GM19193 (cell line): Measurements from ENCODE around the gene KIF19.

Experiments
- POLR2A ChIP-seq: IDR thresholded peaks from 4 replicates; pipeline ENCODE4 v1.6.1; 2011; ENCODE audit not compliant: insufficient read depth, insufficient read length; ENCODE audit errors: extremely low read depth

The KIF19 gene

GRCh38 chr17:74325743-74326379 is at the start of gene KIF19:
Gene KIF19, plus strand, starts transcription at chr17:74326226. Its CDS starts 124 bp downstream, at chr17:74326350.
- TF ChIP-seq POLR2A: no peak

DNA sequence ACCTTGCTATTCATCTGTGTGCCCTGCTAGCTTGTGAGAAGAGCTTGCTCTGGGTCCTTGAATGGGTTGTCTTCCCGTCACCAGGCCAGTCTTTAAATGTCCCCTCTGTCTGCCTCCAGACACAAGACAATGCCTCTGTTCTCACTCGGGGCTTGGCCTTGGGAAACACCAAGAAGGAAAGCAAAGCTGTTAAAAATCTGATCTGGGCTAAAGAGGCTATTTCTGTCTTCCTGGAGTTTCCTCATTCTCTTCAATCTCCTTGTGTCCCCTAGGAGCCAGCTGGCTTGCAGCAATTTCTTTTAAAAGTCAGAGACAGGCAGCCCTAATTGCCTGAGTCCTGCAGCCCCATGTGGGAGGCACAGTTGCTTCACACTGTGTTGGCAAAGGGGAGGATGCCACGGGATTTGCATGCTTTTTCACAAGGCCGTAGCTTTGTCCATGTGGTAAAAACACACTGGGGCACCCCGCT is 49.5 kb upstream of the KIF19 start:
- no peak for TF ChIP-seq POLR2A

DNA sequence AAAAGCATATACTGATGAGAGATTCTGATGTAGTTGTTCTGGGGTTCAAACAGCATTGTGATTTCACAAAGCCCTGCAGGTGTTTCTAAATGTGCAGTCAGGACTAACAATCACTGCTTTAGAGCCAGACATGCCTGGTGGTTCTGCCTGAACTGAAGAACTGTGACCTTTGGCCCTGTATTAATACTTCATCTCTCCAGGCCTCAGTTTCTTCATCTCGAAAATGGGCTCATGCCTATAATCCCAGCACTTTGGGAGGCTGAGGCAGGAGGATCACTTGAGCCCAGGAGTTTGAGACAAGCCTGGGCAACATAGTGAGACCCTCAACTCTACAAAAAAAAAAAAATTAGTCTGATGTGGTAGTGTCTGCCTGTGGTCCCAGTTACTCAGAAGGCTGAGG is 48.1 kb upstream of the KIF19 start:
- no peak for TF ChIP-seq POLR2A

GRCh38 chr17:74280093-74280513 is 45.9 kb upstream of the KIF19 start:
- TF ChIP-seq POLR2A: peak; percentile 6

- TF ChIP-seq POLR2A: no peak
Measured at GRCh38 chr17:74281799-74282198, 44.2 kb upstream of the KIF19 start.

- no peak for TF ChIP-seq POLR2A
Measured at GRCh38 chr17:74282587-74283370, 43.2 kb upstream of the KIF19 start.

DNA sequence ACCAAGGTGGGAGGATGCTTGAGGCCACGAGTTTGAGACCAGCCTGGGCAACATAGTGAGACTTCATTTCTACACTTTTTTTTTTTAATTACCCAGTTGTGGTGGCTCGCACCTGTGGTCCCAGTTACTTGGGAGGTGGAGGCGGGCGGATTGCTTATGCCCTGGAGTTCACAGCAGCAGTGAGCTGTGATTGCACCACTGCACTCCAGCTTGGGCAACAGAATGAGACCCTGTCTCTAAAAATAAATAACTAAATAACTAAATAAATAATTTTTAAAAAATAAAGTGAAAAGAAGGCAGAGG is 42.7 kb upstream of the KIF19 start:
- no peak for TF ChIP-seq POLR2A

DNA sequence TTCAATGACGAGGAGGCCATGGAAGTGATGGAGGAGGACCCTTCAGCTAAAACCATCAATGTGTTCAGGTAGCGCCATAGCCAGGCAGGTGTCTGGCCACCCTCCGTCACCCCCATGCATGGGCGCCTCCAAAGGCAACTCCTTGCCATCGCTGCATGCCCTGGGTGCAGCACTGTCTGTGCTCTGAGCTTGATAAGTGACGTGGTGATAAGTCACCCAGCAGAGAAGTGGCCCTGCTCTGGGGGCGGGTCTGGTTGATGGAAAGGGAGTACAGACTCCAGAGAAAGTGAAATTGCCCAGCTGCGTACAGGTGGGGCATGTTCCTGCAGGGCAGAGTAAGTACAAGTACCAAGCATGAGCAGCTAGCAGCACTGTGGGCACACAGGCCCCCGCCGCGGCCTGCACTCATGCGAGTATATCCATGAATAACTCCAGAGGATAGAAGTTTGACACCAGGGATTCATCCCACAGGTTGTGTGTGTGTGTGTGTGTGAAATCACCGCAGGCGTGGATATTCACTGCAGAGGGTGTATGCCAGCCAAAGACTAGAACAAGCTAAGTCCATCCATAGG is 38.9 kb upstream of the KIF19 start:
- TF ChIP-seq POLR2A: no peak

DNA sequence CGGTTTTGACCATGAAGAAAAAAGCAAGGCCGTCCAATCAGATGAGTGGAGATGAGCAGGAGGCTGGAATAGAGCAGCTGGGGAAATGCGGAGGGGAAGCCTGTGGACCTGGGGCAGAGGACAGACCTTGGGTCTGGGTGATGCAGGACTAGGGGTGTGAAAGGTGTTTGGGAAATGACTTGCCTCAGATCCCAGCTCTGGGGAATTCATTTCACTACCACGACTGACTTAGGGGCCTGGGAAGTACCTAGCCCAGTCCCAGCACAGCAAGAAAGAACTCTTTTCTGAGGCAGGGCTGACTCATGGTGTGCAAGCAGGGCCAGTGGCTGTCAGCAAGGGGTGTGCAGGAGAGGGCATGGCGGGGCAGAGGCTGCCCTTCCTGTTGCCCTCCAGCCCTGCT is 37.2 kb upstream of the KIF19 start:
- TF ChIP-seq POLR2A: no peak

DNA sequence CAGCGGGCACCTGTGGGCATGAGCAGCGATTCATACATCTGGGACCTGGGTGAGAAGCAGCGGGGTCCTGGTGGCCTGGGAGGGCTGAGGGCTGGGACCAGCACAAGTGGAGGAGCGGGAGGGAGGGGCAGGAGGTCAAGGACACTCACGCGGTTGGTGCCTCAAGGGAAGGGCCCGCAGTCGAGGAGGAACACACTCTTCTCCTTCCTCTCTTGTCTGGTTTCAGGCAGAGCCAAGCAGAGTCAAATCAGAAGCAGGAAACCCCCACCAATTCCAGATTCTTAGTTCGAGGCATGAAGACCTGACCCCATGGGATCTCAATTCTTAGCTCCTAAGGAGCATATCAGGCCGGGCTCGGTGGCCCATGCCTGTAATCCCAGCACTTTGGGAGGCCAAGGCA is 36.3 kb upstream of the KIF19 start:
- no peak for TF ChIP-seq POLR2A

GRCh38 chr17:74290340-74290739 is 35.7 kb upstream of the KIF19 start:
- TF ChIP-seq POLR2A: no peak

DNA sequence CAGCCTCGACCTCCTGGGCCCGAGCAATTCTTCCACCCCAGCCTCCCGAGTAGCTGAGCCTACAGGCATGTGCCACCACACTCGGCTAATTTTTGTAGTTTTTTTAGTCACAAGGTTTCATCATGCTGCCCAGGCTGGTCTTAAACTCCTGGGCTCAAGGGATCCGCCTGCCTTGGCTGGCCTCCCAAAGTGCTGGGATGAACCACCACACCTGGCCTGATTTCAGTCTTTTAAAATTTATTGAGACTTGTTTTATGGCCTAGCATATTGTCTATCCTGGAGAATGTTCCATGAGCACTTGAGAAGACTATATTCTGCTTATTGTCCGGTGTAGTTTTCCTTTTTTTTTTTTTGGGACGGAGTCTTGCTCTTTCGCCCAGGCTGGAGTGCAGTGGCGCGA is 33.5 kb upstream of the KIF19 start:
- TF ChIP-seq POLR2A: no peak

GRCh38 chr17:74295625-74296547 is 30.1 kb upstream of the KIF19 start:
- TF ChIP-seq POLR2A: no peak

GRCh38 chr17:74296548-74296936 is 29.5 kb upstream of the KIF19 start:
- TF ChIP-seq POLR2A: no peak

DNA sequence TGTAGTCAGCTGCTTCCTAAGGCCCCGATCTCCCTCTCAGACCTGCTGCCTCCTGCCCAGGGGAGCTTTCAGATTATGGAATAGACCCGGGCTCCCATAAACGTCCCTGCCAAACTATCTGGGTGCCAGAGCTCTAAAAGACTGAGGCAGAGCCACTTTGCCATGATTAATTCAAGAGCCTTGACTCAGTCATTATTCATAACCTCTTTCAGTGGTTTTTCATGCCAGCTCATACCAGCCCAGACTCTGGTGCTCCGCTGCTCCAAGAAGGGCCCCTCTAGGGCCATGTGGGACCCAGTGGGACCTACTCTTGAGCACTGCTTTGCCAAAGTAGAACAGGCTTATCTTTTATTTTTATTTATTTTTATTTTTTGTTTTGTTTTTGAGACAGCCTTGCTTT is 28.1 kb upstream of the KIF19 start:
- no peak for TF ChIP-seq POLR2A
